HL-60 (cell line): ENCODE data around the gene ICAM3.
A peak's percentile ranks its signal among the peaks of the same experiment; 100 is the strongest.

Experiments
- DNase-seq, 2 experiments: peaks; one replicate each; pipeline ENCODE4 v3.0.0-alpha.2; 2010 to 2020; ENCODE audit warnings: low read depth in 1 of 2, low spot score in 1 of 2
- H3K27ac ChIP-seq: fragments of 250-450 bp; sonication (Bioruptor Pico); replicated peaks from 2 replicates; pipeline ENCODE4 v1.5.1; 2020; ENCODE audit warnings: mild to moderate bottlenecking, moderate library complexity
- H3K27me3 ChIP-seq: fragments of 250-450 bp; sonication (Bioruptor Pico); 2 replicates; pipeline ENCODE4 v1.5.1; 2021; ENCODE audit warnings: mild to moderate bottlenecking, moderate library complexity; ENCODE audit not compliant: insufficient read depth, poor library complexity, severe bottlenecking
- H3K4me3 ChIP-seq: replicated peaks from 2 replicates; pipeline ENCODE4 v1.5.1; 2011; ENCODE audit warnings: mild to moderate bottlenecking, control low read depth, low read length; ENCODE audit not compliant: insufficient read depth
- CTCF ChIP-seq: IDR thresholded peaks from one replicate; pipeline ENCODE4 v1.5.1; 2011; ENCODE audit warnings: low read length, control low read depth, inconsistent platforms; ENCODE audit not compliant: insufficient read depth
- GABPA ChIP-seq: IDR thresholded peaks from 2 replicates; pipeline ENCODE4 v1.6.1; 2012; ENCODE audit warnings: low read depth
- POLR2AphosphoS5 ChIP-seq: IDR thresholded peaks from 2 replicates; pipeline ENCODE4 v1.6.1; 2012; ENCODE audit warnings: low read depth
- REST ChIP-seq: IDR thresholded peaks from 2 replicates; pipeline ENCODE4 v1.6.1; 2012; ENCODE audit warnings: low read depth; ENCODE audit not compliant: insufficient replicate concordance
- SPI1 ChIP-seq: IDR thresholded peaks from 2 replicates; pipeline ENCODE4 v1.6.1; 2012; ENCODE audit warnings: low read depth, mild to moderate bottlenecking, borderline replicate concordance

ICAM3 gene

GRCh38 chr19:10320602-10321416 lies 18.6 kb downstream of the ICAM3 start:
- no peak overlapping the region for H3K4me3 ChIP-seq
- no peak for DNase-seq
- no peaks in the 10 kb centered on the region for H3K27me3 ChIP-seq
- TF ChIP-seq POLR2AphosphoS5: no peak
- no peak for TF ChIP-seq SPI1
- no peak for TF ChIP-seq GABPA
- TF ChIP-seq CTCF: no peak
- no peak for TF ChIP-seq REST
- no peak overlapping the region for H3K27ac ChIP-seq

- no peak overlapping the region for H3K4me3 ChIP-seq
- no peaks in the 10 kb centered on the region for H3K27me3 ChIP-seq
- TF ChIP-seq CTCF (no peak), POLR2AphosphoS5 (no peak), REST (no peak), SPI1 (no peak), GABPA (no peak)
- DNase-seq: no peak
- no peak overlapping the region for H3K27ac ChIP-seq
Observed at GRCh38 chr19:10318807-10319682, 20.4 kb downstream of the ICAM3 start.

GRCh38 chr19:10317857-10318462 lies 21.5 kb downstream of the ICAM3 start:
- DNase-seq: no peak
- TF ChIP-seq SPI1 (peak; percentile 10; the same call in 1 of the 2 replicates), CTCF (no peak), POLR2AphosphoS5 (no peak), REST (no peak), GABPA (no peak)

More at GRCh38 chr19:10317857-10318462, 21.5 kb downstream of the ICAM3 start:
- Histone ChIP-seq H3K4me3 (no peak overlapping the region), H3K27me3 (no peaks in the 10 kb centered on the region), H3K27ac (no peak overlapping the region)
